Ishikawa (cell line): Measurements from ENCODE around the gene SDR42E1.

Experiments used
- EP300 ChIP-seq: IDR thresholded peaks from 2 replicates; pipeline ENCODE4 v1.6.1; 2012; ENCODE audit warnings: borderline replicate concordance
- RAD21 ChIP-seq: IDR thresholded peaks from 2 replicates; pipeline ENCODE4 v1.6.1; 2012; ENCODE audit warnings: low read depth
- TAF1 ChIP-seq: IDR thresholded peaks from 2 replicates; pipeline ENCODE4 v1.6.1; 2012; ENCODE audit warnings: low read depth, mild to moderate bottlenecking
- TCF12 ChIP-seq: IDR thresholded peaks from 2 replicates; pipeline ENCODE4 v1.6.1; 2012; ENCODE audit warnings: low read depth
- TF ChIP-seq, protein P1 (sequence below): IDR thresholded peaks from 2 replicates; pipeline ENCODE4 v1.6.1; 2012; ENCODE audit warnings: low read depth, mild to moderate bottlenecking

DNA sequence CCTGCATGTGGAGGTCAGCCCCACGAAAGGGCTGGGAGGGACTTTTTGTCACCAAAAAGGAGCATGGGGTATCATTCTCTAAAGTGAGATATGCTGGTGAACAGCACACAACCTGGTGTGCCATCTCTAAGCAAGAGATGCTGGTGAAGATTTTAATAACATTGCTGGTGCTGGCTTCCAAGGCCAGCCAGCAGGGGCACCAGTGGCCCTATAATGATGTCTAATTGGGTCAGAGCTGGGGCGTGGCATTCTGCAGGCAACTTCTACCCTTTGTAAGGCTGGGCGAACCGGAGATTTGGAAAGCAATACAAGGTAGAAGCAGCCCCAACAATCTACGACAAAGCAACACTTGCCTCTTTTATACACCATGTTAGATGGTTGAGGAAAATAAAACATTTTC lies 16.8 kb downstream of the SDR42E1 start:
- no peak for TF ChIP-seq EP300
- no peak for TF ChIP-seq TCF12
- peak; percentile 34 for TF ChIP-seq RAD21
- TF ChIP-seq TAF1 = no peak
- TF ChIP-seq, protein P1, sequence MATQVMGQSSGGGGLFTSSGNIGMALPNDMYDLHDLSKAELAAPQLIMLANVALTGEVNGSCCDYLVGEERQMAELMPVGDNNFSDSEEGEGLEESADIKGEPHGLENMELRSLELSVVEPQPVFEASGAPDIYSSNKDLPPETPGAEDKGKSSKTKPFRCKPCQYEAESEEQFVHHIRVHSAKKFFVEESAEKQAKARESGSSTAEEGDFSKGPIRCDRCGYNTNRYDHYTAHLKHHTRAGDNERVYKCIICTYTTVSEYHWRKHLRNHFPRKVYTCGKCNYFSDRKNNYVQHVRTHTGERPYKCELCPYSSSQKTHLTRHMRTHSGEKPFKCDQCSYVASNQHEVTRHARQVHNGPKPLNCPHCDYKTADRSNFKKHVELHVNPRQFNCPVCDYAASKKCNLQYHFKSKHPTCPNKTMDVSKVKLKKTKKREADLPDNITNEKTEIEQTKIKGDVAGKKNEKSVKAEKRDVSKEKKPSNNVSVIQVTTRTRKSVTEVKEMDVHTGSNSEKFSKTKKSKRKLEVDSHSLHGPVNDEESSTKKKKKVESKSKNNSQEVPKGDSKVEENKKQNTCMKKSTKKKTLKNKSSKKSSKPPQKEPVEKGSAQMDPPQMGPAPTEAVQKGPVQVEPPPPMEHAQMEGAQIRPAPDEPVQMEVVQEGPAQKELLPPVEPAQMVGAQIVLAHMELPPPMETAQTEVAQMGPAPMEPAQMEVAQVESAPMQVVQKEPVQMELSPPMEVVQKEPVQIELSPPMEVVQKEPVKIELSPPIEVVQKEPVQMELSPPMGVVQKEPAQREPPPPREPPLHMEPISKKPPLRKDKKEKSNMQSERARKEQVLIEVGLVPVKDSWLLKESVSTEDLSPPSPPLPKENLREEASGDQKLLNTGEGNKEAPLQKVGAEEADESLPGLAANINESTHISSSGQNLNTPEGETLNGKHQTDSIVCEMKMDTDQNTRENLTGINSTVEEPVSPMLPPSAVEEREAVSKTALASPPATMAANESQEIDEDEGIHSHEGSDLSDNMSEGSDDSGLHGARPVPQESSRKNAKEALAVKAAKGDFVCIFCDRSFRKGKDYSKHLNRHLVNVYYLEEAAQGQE = no peak
